NT2/D1 (cell line): Measurements from ENCODE around the gene RTF2.

Experiments
- YY1 ChIP-seq: IDR thresholded peaks from 2 replicates; pipeline ENCODE4 v1.6.1; 2011; ENCODE audit not compliant: insufficient read length, insufficient read depth
- ZNF274 ChIP-seq: IDR thresholded peaks from 2 replicates; pipeline ENCODE4 v1.6.1; 2011; ENCODE audit warnings: mild to moderate bottlenecking, low read depth, low read length

DNA sequence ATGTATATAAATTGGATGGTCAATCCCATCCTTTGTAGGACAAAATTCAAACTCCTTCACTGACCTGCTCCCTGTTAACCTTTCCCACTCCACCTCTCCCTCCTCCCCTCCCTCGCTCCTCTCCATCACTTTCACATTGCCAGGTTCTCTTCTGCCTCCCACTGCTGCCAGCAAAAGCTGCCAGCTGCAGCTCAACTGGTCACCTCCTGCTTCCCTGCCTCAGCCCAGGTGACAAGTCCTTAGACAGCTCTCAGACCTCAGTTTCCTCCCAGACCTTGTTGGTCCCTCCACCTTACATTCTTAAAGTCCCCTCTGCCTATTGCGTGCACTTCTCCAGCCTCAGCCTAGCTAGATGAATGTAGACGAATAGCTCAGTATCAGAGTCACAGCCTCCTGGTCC is 23.3 kb upstream of the RTF2 start:
- TF ChIP-seq ZNF274 (no peak), YY1 (no peak)
